ENCODE data around the gene PCDHA1.

DNA sequence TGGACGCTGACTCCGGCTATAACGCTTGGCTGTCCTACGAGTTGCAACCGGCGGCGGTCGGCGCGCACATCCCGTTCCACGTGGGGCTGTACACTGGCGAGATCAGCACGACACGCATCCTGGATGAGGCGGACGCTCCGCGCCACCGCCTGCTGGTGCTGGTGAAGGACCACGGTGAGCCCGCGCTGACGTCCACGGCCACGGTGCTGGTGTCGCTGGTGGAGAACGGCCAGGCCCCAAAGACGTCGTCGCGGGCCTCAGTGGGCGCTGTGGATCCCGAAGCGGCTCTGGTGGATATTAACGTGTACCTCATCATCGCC is 91.3 kb downstream of the PCDHA1 start:
- TF ChIP-seq, protein P1, sequence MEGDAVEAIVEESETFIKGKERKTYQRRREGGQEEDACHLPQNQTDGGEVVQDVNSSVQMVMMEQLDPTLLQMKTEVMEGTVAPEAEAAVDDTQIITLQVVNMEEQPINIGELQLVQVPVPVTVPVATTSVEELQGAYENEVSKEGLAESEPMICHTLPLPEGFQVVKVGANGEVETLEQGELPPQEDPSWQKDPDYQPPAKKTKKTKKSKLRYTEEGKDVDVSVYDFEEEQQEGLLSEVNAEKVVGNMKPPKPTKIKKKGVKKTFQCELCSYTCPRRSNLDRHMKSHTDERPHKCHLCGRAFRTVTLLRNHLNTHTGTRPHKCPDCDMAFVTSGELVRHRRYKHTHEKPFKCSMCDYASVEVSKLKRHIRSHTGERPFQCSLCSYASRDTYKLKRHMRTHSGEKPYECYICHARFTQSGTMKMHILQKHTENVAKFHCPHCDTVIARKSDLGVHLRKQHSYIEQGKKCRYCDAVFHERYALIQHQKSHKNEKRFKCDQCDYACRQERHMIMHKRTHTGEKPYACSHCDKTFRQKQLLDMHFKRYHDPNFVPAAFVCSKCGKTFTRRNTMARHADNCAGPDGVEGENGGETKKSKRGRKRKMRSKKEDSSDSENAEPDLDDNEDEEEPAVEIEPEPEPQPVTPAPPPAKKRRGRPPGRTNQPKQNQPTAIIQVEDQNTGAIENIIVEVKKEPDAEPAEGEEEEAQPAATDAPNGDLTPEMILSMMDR (conservative IDR thresholded peaks at IDR 0.05; ENCODE audit: low read length) = no peak
- TF ChIP-seq EZH2phosphoT487 (IDR thresholded peaks at IDR 0.05; ENCODE audit: borderline replicate concordance, low read depth, low read length) = no peak
